Esophagus squamous epithelium (tissue), 5 donors: Measurements from ENCODE around the gene GPC6. TPM values are rescaled to one million over a fixed set of nuclear protein-coding genes. Genes with fewer than 3 reads are reported as not detected.

ENCODE experiments used
- DNase-seq: peaks from one replicate; lab custom pipeline; 2025; lab: John Stamatoyannopoulos, UW
- H3K27ac ChIP-seq, 4 donors: fragments of 200-600 bp; sonication (generic); one replicate each; pipeline ENCODE4 v1.5.1; 2016 to 2019; ENCODE audit warnings: mild to moderate bottlenecking in 1 of 4
- H3K27me3 ChIP-seq, 4 donors: fragments of 200-600 bp; sonication (generic); 1 replicate in 3 of 4; 2 replicates in 1 of 4; pipeline versions ENCODE4 v1.5.1 to v1.6.0; 2017 to 2021; ENCODE audit warnings: antibody characterized with exemption in 1 of 4
- H3K36me3 ChIP-seq, 3 donors: fragments of 200-600 bp; sonication (generic); one replicate each; pipeline ENCODE4 v1.5.1; 2016 to 2019
- H3K4me1 ChIP-seq, 3 donors: fragments of 200-600 bp; sonication (generic); one replicate each; pipeline ENCODE4 v1.5.1; 2017 to 2019
- H3K4me3 ChIP-seq, 4 donors: fragments of 200-600 bp; sonication (generic); 1 replicate in 3 of 4; 2 replicates in 1 of 4; pipeline ENCODE4 v1.5.1; 2016 to 2019; ENCODE audit warnings: mild to moderate bottlenecking in 2 of 4, moderate library complexity in 1 of 4
- H3K9me3 ChIP-seq, 3 donors: fragments of 200-600 bp; sonication (generic); one replicate each; pipeline ENCODE4 v1.5.1; 2016 to 2019
- POLR2A ChIP-seq, 4 donors: fragments of 450-650 bp; IDR thresholded peaks; one replicate each; pipeline ENCODE4 v1.6.1; 2017; ENCODE audit warnings: antibody characterized with exemption in 4 of 4, mild to moderate bottlenecking in 4 of 4, moderate library complexity in 3 of 4
- WGBS, 2 donors: methylation state at CpG; one replicate each; pipeline ENCODE4 v1.1.5; 2018; 5-methylcytosine and 5-hydroxymethylcytosine counted together
- intact Hi-C: fragments of 100-400 bp; cut with DNase I; formaldehyde crosslinking; loops from one replicate; pipeline ENCODE4 v1.15.0; 2022
- total RNA-seq, 4 donors: library from RNA; depleted of rRNA; stranded (reverse); fragments of >200 nt; gene quantifications; one replicate each; pipeline ENCODE4 v1.1.0, GENCODE V29; 2016
- TF ChIP-seq, protein P1 (sequence below), 6 experiments: fragments of 450-650 bp in 4 of 6; fragments of 200-600 bp in 2 of 6; sonication (generic) in 2 of 6; IDR thresholded peaks; one replicate each; pipeline ENCODE4 v1.5.1; 2016 to 2019; ENCODE audit warnings: antibody characterized with exemption in 6 of 6, mild to moderate bottlenecking in 4 of 6, moderate library complexity in 4 of 6
- donor health status: DM: yes; HTN: yes; CAD: no.

Gene GPC6
- total RNA-seq, 4 donors from 2014 or later = 0.57 to 8.6 (median 2.6) TPM

DNA sequence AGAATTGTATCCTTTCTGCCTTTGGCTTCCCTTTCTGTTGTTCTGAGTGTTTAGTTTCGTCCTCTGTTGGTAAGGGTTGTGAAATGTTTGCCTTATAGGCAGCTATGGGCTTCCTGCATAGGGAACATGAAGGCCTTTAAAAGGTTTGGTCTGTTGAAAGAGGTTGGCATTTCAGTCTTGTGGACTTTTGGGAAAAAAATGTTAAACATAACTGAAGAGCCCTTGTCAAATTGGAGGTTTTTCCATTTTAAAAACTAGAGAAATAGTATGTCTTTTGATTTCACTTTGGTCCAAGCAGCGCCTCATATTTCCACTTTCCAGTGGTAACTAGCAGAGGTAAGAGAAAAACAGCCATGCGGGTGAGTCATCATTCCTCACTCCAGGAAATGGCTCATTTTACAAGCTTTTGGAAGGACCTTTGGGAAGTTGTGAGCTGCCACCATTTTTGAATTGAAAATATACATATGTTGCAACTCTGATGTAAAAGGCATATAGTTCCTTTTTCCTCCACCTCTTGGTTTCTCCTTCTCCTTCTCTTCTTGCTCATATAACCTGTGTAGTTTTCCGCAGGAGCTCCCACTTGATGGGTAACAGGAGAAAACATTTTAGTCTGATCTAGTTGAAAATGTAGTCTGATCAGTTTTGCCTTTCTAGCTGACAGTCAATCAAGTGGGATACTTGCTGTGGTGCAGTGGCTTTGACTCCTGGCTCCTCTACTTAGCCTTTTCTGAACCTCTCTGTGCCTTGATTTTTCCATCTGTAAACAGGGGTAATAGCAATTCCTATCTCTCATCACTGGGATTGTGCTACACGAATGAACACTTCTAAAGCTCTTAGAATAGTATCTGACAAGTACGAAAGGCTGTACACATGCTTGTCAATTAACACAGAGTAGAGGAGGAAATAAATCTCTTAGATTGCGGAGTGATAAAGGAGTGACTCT lies 23.0 kb downstream of the GPC6 start:
- no peaks in the 10 kb centered on the region for H3K36me3 ChIP-seq
- TF ChIP-seq POLR2A (IDR thresholded peaks at IDR 0.05) = no peak
- TF ChIP-seq, protein P1, sequence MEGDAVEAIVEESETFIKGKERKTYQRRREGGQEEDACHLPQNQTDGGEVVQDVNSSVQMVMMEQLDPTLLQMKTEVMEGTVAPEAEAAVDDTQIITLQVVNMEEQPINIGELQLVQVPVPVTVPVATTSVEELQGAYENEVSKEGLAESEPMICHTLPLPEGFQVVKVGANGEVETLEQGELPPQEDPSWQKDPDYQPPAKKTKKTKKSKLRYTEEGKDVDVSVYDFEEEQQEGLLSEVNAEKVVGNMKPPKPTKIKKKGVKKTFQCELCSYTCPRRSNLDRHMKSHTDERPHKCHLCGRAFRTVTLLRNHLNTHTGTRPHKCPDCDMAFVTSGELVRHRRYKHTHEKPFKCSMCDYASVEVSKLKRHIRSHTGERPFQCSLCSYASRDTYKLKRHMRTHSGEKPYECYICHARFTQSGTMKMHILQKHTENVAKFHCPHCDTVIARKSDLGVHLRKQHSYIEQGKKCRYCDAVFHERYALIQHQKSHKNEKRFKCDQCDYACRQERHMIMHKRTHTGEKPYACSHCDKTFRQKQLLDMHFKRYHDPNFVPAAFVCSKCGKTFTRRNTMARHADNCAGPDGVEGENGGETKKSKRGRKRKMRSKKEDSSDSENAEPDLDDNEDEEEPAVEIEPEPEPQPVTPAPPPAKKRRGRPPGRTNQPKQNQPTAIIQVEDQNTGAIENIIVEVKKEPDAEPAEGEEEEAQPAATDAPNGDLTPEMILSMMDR (IDR thresholded peaks at IDR 0.05) = no peak
- DNase-seq = no peak
- H3K4me3 ChIP-seq = no peak overlapping the region
- 74 to 76% methylated on average over 7 of the region's 7 CpGs for WGBS, 2 donors
- no peaks in the 10 kb centered on the region for H3K27me3 ChIP-seq
- H3K4me1 ChIP-seq = peaks cover 0 to under 1% (median 0%) of the 10 kb centered on the region in 3 donors
- H3K27ac ChIP-seq = no peak overlapping the region
- no peaks in the 10 kb centered on the region for H3K9me3 ChIP-seq
- intact Hi-C loops = no loop called here

DNA sequence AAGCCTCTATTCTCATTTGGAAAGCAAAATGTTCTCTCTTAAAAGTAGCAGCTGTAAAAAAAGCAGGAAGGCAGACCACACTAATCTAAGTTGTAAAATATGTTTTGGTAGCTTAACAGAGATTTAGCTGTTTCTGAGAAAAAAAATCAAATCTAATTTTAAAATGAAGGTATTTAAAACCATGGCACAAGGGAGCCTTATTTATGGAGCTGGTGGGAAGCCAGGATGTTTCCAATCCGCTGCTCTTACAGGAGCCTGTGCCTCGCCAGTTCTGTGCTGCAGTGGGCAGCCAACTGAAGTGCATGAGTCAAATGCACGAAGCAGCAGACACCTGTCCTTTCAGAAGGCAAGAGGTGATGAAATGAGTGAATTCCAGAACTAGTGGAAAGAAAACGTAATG lies 28.2 kb downstream of the GPC6 start:
- TF ChIP-seq POLR2A (IDR thresholded peaks at IDR 0.05) = no peak
- TF ChIP-seq, protein P1 (IDR thresholded peaks at IDR 0.05) = no peak
- intact Hi-C loops = no loop called here
- no peak for DNase-seq
- WGBS, 2 donors = 40 to 47% methylated on average over 4 of the region's 4 CpGs
- Histone ChIP-seq H3K27ac (no peak overlapping the region), H3K27me3 (no peaks in the 10 kb centered on the region), H3K9me3 (no peaks in the 10 kb centered on the region), H3K4me3 (no peak overlapping the region), H3K4me1 (no peaks in the 10 kb centered on the region), H3K36me3 (no peaks in the 10 kb centered on the region)

DNA sequence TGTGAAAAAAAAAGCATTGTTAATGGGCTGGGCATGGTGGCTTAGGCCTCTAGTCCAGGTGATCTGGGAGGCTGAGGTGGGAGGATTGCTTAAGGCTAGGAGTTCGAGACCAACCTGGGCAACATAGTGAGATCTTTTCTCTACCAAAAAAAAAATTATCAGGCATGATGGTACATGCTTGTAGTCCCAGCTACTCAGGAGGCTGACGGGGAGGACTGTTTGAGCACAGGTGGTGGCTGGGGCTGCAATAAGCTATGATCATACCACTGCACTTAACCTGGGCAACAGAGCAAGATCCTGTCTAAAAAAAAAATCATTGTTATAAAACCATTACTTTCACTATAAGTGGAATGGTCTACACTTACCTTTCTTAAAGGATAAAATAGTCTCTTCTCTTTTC lies 30.4 kb downstream of the GPC6 start:
- WGBS, 2 donors = 64 to 87% methylated on average over 2 of the region's 2 CpGs

DNA sequence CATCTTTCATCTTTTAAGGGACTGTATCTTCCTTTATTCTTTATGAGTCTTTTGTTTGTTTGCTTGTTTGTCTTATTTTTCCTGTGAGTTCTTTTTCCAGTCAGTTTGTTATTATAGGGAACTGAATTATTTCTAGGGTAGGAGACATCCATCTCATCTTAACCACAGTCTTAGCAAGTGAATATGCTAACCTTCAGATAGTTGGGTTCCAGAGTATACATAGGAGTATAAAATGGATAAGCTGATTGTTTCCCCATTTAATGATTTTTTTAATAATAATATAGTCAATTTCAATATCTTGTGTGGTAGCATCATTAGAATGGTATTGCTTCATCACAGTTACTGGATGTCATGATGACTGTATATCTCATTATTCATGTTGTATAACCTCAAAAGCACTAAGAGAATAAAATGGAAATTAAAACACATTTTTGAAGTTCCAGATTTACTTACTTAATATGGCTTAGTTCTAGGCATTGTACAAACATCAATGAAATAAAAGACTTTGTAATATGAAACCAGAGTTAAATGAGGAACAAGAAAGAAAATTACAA lies 33.0 kb downstream of the GPC6 start:
- H3K4me3 ChIP-seq = no peak overlapping the region
- no peaks in the 10 kb centered on the region for H3K9me3 ChIP-seq
- H3K27me3 ChIP-seq = no peaks in the 10 kb centered on the region
- H3K36me3 ChIP-seq = no peaks in the 10 kb centered on the region
- DNase-seq = no peak
- no peaks in the 10 kb centered on the region for H3K4me1 ChIP-seq
- no peak overlapping the region for H3K27ac ChIP-seq
- TF ChIP-seq, protein P1 (IDR thresholded peaks at IDR 0.05) = no peak
- no peak for TF ChIP-seq POLR2A (IDR thresholded peaks at IDR 0.05)
- intact Hi-C loops = no loop called here

More for the DNA sequence above, 30.4 kb downstream of the GPC6 start:
- no peak for TF ChIP-seq POLR2A (IDR thresholded peaks at IDR 0.05)
- TF ChIP-seq, protein P1 (IDR thresholded peaks at IDR 0.05) = no peak
- intact Hi-C loops = no loop called here
- H3K27me3 ChIP-seq = no peaks in the 10 kb centered on the region
- H3K36me3 ChIP-seq = no peaks in the 10 kb centered on the region
- no peaks in the 10 kb centered on the region for H3K4me1 ChIP-seq
- H3K27ac ChIP-seq = no peak overlapping the region
- no peaks in the 10 kb centered on the region for H3K9me3 ChIP-seq
- H3K4me3 ChIP-seq = no peak overlapping the region
- DNase-seq = no peak

DNA sequence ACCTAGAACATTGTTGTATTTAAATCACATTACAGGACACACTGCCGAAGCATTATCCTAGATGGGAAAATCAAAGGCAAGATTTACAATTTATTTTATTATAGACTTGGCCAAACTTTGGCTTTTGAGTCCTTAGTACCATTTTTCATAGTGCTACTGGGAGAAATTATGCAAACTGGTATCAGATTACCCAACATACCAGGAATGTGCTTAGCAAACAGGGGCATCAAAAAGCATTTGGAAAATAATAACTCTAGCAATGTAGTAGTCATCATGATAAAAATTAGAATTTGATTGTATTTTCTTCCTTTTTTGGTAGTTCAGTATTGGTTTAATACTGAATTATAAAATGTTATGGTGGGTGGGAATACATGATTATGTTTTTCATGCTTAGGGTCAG lies 34.0 kb downstream of the GPC6 start:
- no peaks in the 10 kb centered on the region for H3K36me3 ChIP-seq
- H3K9me3 ChIP-seq = no peaks in the 10 kb centered on the region
- no peaks in the 10 kb centered on the region for H3K4me1 ChIP-seq
- DNase-seq = no peak
- TF ChIP-seq, protein P1 (IDR thresholded peaks at IDR 0.05) = no peak
- TF ChIP-seq POLR2A (IDR thresholded peaks at IDR 0.05) = no peak
- H3K4me3 ChIP-seq = no peak overlapping the region
- no peak overlapping the region for H3K27ac ChIP-seq
- intact Hi-C loops = no loop called here
- H3K27me3 ChIP-seq = no peaks in the 10 kb centered on the region
- WGBS, 2 donors = 82 to 100% methylated on average over 1 of the region's 1 CpG
